Measurements from ENCODE around the gene ACKR3. TPM values are rescaled to one million over a fixed set of nuclear protein-coding genes. Genes with fewer than 3 reads are reported as not detected.
A peak's percentile ranks its signal among the peaks of the same experiment; 100 is the strongest.

ACKR3 gene
- total and polyA plus RNA-seq, 4 donors: 6.8 to 30.2 (median 14.4) TPM

DNA sequence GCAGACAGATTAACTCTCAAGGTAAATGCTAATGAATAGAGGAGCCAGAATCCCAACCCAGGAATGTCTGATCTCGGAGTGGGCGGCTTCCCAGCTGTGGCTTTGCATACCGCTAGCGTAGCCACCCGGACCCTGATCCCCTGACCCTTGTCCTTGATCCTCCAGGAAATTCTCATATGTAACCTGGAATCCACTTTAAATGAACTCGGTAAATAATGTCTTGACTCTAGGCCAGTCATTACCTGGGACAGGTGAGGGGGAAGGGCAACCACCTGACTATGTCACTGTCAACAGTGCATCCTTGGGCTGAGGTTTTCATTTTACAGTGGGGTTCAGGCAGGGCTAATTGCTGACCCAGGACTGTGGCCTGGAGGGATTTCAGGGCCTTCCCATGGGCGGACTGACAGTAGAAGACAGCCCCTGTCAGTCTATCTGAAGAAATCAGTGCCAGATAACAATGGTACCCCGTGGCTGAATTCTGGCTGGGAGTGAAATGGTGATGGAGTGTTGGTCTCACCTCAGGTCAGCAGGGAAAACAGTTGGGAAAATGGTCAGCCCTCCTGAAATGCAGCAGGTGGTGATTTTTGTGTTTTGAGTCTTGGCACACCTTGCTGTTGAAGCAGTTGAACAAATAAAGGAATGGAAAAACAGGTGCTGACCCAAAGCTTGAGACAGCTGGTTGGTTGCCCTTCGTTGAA, 9.6 kb downstream of the ACKR3 start:
- no peaks in the 10 kb centered on the region for H3K9me3 ChIP-seq (ENCODE audit: control insufficient read depth in 4 of 4, insufficient read depth in 3 of 4, low read length in 3 of 4)
- H3K4me1 ChIP-seq (ENCODE audit: control insufficient read depth in 5 of 5, insufficient read depth in 5 of 5, low read length in 5 of 5): peaks cover 0 to 23% (median 8%) of the 10 kb centered on the region in 5 donors
- ATAC-seq (ENCODE audit: insufficient read depth, low FRiP score) (no peak), DNase-seq (no peak)
- TF ChIP-seq, protein P1, sequence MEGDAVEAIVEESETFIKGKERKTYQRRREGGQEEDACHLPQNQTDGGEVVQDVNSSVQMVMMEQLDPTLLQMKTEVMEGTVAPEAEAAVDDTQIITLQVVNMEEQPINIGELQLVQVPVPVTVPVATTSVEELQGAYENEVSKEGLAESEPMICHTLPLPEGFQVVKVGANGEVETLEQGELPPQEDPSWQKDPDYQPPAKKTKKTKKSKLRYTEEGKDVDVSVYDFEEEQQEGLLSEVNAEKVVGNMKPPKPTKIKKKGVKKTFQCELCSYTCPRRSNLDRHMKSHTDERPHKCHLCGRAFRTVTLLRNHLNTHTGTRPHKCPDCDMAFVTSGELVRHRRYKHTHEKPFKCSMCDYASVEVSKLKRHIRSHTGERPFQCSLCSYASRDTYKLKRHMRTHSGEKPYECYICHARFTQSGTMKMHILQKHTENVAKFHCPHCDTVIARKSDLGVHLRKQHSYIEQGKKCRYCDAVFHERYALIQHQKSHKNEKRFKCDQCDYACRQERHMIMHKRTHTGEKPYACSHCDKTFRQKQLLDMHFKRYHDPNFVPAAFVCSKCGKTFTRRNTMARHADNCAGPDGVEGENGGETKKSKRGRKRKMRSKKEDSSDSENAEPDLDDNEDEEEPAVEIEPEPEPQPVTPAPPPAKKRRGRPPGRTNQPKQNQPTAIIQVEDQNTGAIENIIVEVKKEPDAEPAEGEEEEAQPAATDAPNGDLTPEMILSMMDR (IDR thresholded peaks at IDR 0.05; ENCODE audit: control extremely low read depth, extremely low read depth): no peak
- H3K36me3 ChIP-seq (ENCODE audit: control insufficient read depth in 4 of 4, insufficient read depth in 4 of 4, low read length in 4 of 4): peaks cover 4 to 10% (median 6%) of the 10 kb centered on the region in 4 donors
- no peak overlapping the region for H3K4me3 ChIP-seq
- 78 to 90% methylated on average over 9 of the region's 9 CpGs for WGBS, 2 donors
- no peak overlapping the region for H3K9ac ChIP-seq (ENCODE audit: insufficient read depth in 1 of 2, low read length in 2 of 2)
- no peaks in the 10 kb centered on the region for H3K27me3 ChIP-seq (ENCODE audit: control insufficient read depth in 3 of 3, insufficient read depth in 3 of 3, low read length in 2 of 3)
- no peak overlapping the region for H3K27ac ChIP-seq (ENCODE audit: low read depth in 1 of 2, low read length in 1 of 2)

GRCh38 chr2:236579746-236580315, 10.2 kb downstream of the ACKR3 start:
- H3K36me3 ChIP-seq (ENCODE audit: control insufficient read depth in 4 of 4, insufficient read depth in 4 of 4, low read length in 4 of 4): peaks cover 4 to 10% (median 6%) of the 10 kb centered on the region in 4 donors
- H3K9ac ChIP-seq (ENCODE audit: insufficient read depth in 1 of 2, low read length in 2 of 2): no peak overlapping the region
- TF ChIP-seq, protein P1 (IDR thresholded peaks at IDR 0.05; ENCODE audit: control extremely low read depth, extremely low read depth): no peak
- ATAC-seq (ENCODE audit: insufficient read depth, low FRiP score) (no peak), DNase-seq (peak in 2 of 3 donors; percentile 22 to 46)
- H3K4me1 ChIP-seq (ENCODE audit: control insufficient read depth in 5 of 5, insufficient read depth in 5 of 5, low read length in 5 of 5): peaks cover 0 to 17% (median 1%) of the 10 kb centered on the region in 5 donors
- no peaks in the 10 kb centered on the region for H3K27me3 ChIP-seq (ENCODE audit: control insufficient read depth in 3 of 3, insufficient read depth in 3 of 3, low read length in 2 of 3)
- 86% methylated on average over 9 of the region's 9 CpGs for WGBS, 2 donors
- H3K27ac ChIP-seq (ENCODE audit: low read depth in 1 of 2, low read length in 1 of 2): no peak overlapping the region
- no peaks in the 10 kb centered on the region for H3K9me3 ChIP-seq (ENCODE audit: control insufficient read depth in 4 of 4, insufficient read depth in 3 of 4, low read length in 3 of 4)
- H3K4me3 ChIP-seq: no peak overlapping the region

DNA sequence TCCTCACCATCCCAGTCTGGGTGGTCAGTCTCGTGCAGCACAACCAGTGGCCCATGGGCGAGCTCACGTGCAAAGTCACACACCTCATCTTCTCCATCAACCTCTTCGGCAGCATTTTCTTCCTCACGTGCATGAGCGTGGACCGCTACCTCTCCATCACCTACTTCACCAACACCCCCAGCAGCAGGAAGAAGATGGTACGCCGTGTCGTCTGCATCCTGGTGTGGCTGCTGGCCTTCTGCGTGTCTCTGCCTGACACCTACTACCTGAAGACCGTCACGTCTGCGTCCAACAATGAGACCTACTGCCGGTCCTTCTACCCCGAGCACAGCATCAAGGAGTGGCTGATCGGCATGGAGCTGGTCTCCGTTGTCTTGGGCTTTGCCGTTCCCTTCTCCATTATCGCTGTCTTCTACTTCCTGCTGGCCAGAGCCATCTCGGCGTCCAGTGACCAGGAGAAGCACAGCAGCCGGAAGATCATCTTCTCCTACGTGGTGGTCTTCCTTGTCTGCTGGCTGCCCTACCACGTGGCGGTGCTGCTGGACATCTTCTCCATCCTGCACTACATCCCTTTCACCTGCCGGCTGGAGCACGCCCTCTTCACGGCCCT, 11.2 kb downstream of the ACKR3 start:
- ATAC-seq (ENCODE audit: insufficient read depth, low FRiP score) (no peak), DNase-seq (no peak)
- Histone ChIP-seq H3K9ac (ENCODE audit: insufficient read depth in 1 of 2, low read length in 2 of 2) (no peak overlapping the region), H3K27me3 (ENCODE audit: control insufficient read depth in 3 of 3, insufficient read depth in 3 of 3, low read length in 2 of 3) (no peaks in the 10 kb centered on the region), H3K27ac (ENCODE audit: low read depth in 1 of 2, low read length in 1 of 2) (no peak overlapping the region), H3K4me3 (no peak overlapping the region), H3K36me3 (ENCODE audit: control insufficient read depth in 4 of 4, insufficient read depth in 4 of 4, low read length in 4 of 4) (peaks cover 4 to 10% (median 6%) of the 10 kb centered on the region in 4 donors), H3K9me3 (ENCODE audit: control insufficient read depth in 4 of 4, insufficient read depth in 3 of 4, low read length in 3 of 4) (no peaks in the 10 kb centered on the region), H3K4me1 (ENCODE audit: control insufficient read depth in 5 of 5, insufficient read depth in 5 of 5, low read length in 5 of 5) (peaks cover 0 to 14% (median 0%) of the 10 kb centered on the region in 5 donors)
- TF ChIP-seq, protein P1 (IDR thresholded peaks at IDR 0.05; ENCODE audit: control extremely low read depth, extremely low read depth): no peak
- WGBS, 2 donors: 96 to 98% methylated on average over 29 of the region's 29 CpGs

Data from lung (tissue), 12 donors.